Measurements from ENCODE around the gene EBF3.

DNA sequence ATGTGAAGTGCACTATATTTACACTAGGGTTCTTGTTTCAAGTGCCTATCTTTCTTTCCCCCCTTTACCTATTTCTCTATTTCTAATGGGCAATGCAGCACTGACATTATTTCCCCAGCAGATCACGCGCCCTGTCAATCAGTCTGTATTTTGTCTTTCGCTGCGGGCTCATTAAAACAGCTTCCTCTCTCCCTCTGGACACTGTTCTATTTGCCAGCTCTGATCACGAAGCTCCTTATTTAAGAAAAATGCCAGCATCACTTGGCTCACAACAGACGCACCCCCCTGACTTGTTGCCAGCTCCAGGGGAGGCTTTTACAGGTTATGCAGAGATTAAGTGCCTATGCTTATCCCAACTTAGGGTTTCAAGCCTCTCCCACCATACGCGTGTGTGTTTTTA is 78.5 kb downstream of the EBF3 start:
- TF ChIP-seq YY1 (IDR thresholded peaks at IDR 0.05; ENCODE audit: insufficient read depth, insufficient read length) (no peak), ZNF274 (IDR thresholded peaks at IDR 0.05; ENCODE audit: low read depth, low read length) (no peak)
